HG03342 (cell line): ENCODE data around the gene CCSER2.
"Not testable (repeated sequence)": the region's sequence is repeated elsewhere in the genome, so short reads cannot be mapped to it uniquely, and the experiment has no call there.

Source experiments
- ATAC-seq: cut with Tn5 transposase; IDR thresholded peaks from one replicate; pipeline ENCODE4 v1.9.1; 2021; ENCODE audit warnings: mild to moderate bottlenecking, moderate library complexity; ENCODE audit not compliant: unreplicated experiment

Gene CCSER2

DNA sequence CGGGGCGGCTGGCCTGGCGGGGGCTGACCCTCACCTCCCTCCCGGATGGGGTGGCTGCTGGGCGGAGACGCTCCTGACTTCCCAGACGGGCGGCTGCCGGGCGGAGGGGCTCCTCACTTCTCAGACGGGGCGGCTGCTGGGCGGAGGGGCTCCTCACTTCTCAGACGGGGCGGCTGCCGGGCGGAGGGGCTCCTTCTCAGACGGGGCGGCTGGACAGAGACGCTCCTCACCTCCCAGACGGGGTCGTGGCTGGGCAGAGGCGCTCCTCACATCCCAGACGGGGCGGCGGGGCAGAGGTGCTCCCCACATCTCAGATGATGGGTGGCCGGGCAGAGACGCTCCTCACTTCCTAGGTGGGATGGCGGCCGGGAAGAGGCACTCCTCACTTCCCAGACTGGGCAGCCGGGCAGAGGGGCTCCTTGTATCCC lies 19.2 kb downstream of the CCSER2 start:
- ATAC-seq: not testable (repeated sequence)

DNA sequence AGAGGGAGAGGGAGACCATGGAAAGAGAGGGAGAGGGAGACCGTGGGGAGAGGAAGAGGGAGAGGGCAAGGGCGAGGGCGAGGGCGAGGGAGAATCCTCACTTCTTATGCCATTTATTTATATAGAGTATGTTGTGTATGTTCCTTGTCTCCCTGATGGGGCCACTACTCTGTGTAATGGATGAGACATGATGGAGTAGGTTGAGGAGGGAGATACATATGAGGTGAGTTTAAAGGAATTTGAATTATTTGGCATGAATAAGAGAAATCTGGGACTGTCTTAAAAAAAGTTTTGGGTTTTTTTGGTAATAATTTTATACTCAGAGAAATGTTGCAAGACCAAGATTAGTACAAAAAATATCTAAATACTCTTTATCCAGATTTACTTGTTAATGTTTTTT lies 20.1 kb downstream of the CCSER2 start:
- no peak for ATAC-seq

DNA sequence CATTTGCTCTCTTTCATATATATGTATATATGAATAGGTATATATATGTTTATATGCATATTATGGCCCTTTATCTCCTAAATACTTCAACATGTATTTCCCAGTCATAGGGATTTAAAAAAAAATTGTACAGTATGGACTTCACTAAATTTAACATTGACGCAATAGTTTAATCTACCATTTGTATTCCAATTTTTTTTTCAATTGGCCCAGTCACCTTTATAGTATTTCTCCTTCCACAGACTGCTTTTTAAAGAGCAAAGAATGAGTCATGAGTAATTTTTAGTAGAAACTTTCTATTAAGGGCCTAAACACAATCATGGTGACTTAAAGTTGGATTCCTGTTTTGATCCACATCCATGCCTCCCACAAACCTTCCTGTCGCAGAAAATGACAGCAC lies 20.5 kb downstream of the CCSER2 start:
- ATAC-seq: no peak

DNA sequence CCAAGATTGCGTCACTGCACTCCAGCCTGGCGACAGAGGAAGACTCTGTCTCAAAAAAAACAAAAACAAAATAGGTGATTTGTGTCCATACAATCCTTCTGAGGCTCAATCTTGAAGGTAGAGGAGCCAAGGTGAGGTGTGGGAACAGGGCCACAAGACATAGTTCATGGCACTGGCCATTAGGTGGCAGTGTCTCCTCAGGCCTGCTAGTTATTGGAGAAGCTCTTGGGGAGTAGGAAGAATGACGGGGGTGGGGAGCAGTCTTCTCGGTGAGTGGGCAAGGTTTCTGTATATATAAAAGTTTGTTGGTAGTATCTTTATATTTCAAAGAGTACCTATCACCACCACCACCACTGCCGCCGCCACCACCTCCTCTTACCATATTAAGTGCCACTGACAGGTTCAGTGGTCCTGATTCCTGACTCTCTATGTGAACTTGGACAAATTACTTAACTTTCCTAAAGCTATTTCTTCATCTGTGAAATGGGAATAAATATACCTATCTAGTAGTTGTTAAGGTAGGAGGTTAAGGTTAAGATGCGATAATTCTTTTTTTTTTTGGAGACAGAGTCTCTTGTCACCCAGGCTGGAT lies 24.0 kb downstream of the CCSER2 start:
- ATAC-seq: peak; percentile 99

DNA sequence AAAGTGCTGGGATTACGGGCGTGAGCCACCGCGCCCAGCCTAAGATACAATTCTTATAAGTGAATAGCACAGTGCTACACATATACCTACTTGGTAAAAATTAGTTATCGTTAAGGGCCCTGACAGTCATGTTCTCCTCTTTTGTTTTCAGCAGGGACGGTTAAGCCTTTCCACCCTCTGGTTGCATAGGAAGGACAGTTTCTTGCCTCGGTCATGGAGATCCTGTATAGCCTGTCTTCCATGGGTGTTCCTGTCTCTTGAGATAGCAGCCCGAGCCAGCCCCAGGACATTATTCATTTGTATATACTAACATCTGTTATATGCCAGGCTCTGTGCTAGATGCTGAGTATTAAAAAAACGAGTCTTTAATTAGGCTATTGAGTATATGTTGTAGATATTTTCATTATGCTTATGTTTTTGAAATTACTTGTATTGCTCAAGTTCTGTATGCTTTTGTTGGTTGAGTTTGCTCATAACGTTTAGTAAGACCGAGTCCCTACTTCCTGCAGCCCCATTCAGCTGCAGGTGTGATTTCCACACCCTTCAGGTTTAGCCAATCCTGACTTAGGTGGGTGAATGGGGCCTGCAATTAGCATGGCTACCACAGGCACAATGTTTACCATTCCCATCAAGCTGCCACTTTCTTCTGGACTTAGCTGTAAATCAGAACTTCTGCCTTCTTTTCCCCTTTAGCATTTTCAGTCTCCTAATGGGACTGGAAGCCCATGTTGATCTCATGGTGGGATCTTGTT lies 24.8 kb downstream of the CCSER2 start:
- no peak for ATAC-seq

DNA sequence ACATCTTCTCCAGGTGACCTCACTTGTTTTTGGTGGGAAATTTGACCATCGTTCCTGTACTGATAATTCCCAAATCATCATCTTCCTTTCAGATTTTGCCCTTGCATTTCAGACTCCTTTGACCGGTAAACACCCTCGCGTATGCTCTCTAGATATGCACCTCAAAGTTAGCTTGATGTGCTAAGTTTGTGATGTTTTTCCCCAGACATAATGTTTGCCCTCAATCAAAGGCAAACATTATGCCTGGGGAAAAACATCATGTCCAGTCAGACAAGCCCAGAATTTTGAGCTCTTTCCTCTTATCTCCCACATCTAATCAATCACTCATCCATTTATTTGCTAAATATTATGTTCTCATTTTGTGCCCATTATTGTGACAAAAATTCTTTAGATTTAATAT lies 26.2 kb downstream of the CCSER2 start:
- no peak for ATAC-seq

DNA sequence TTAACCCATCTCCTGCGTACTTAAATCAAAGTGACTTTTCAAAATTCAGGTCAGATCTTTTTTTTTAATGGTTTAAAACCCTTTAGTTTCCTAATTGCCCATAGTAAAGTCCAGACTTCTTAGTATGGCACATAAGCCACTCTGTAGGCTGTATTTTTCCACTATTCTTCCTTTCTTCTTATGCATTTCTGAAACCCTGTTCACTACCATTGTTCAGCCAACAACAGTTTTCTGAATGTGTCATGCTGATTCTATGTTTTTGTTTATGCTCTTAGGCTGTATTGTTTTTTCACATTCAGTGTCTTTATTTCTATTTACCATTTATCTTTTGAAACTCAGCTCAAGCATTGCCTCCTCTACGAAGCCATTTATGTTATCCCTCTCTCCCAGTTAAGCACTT lies 26.7 kb downstream of the CCSER2 start:
- ATAC-seq: no peak

DNA sequence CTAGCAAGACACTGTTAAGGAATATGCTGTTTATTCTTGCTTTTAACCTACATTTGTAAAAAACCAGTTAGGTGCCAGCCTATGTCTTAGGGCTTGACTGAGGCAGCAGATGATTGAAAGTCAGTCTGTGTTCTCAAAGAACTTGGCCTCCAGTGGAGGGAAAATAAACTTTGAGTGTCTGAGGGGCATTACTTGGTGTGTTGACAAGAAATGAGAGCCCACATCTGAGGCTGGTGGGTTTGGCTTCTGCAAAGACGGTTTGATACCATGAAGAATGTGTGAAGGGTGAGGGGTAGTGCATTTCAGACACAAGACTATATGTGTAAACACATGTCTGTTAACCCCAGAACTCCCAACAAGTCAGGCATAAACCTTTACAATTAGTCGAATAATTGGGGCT lies 28.5 kb downstream of the CCSER2 start:
- no peak for ATAC-seq

DNA sequence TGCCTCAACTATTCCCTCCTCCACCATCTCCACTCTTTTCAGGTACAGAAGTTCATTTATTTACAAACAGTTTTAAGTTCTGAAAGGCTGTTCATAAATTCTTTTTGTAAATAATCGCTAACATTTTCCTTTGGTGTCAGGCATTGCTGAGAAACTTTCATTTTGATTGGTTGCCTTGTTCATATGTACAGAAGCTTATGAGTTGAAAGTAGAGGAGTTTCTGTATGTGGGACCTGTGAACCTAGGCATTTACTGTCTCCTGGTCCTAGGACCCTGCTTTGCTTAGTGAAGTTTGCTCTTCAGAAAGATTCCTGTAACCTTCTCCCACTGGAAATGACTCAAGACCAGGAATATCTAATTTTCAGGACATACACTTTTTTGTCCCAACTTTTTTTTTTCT lies 30.4 kb downstream of the CCSER2 start:
- ATAC-seq: no peak

DNA sequence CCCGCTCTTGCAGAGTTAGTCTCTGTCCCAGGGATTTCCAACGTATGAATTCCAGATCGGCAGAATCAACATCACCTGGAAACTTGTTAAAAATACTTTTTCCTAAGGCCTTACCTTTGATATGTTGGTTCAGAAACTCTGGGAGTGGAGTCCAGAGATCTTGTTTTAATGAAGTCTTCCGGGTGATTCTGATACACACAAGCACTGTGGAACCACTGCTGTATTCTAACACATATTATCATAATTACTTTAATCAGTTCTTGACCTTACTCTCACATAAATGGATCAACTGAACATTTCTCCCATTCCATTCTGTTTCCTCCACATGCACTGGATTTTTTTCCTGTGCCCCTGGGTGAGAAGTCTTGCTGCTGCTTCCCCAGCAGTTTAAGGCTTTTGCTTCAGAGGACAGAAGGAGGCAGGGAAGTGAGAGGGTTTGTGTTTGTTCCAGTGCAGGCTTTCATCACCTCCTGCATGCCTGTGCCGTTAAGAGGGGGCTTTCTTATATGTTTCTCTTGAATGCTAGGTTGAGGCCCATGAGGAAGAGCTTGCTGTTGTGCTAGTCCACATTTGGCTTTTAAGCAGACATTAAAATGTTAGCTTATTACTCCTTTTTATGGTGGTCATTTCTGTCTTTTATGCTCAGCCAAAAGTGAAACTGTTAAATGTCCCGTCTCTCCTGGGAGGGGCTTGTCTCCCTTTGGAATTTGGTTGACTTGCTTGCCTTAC lies 32.4 kb downstream of the CCSER2 start:
- ATAC-seq: no peak

DNA sequence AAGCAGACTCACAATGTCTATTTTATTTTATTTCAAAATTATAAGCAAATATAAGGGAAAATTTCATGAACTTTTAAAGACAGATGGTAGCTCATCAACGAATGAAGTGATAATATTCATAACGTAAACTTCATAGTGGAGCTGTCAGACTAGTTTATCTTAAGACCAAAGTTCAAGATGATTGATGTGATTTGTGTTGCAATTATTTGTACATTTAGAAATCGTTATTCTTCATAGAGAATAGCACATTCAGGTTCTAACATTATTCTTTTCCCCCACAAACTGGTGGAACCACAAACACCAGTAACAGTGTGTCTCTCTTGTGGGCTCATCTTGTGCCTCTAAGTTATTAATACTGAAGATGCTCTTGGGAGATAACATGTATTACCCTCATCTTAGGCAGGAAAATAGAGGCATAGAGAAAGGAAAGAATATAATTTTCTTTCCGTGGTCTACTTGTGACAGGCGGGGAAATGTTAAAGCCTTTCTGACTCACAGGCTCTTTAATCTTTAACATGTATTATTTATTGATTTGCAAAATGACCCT lies 37.0 kb downstream of the CCSER2 start:
- no peak for ATAC-seq

DNA sequence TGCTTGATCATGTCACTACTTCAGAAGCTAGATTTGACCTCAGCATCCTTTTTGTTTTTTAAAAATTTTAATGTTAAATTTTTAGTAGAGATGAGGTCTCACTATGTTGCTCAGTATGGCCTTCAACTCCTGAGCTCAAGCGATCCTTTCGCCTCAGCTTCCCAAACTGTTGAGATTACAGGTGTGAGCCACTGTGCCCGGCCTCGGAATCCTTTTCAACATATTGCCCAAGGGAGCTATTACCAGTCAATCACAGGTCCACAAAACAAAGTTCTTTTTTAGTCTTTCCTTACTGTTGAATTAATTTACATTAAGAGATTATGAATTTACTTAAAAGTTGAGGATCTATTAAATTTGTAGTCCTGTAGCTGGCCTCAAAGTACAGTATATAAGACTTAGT lies 37.7 kb downstream of the CCSER2 start:
- ATAC-seq: no peak

DNA sequence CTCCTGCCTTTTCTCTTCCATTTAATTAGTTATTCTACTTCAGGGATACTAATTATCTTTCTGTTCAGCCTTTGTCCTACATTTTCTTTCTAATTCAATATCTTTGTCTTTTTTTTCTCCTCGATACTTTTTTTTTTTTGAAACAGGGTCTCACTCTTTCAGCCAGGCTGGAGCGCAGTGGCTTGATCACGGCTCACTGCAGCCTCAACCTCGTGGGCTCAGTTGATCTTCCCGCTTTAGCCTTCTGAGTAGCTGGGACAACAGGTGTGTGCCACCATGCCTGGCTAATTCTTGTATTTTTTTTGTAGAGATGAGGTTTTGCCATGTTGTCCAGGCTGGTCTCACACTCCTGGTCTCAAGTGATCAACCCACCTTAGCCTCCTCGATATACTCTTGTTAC lies 38.9 kb downstream of the CCSER2 start:
- no peak for ATAC-seq

DNA sequence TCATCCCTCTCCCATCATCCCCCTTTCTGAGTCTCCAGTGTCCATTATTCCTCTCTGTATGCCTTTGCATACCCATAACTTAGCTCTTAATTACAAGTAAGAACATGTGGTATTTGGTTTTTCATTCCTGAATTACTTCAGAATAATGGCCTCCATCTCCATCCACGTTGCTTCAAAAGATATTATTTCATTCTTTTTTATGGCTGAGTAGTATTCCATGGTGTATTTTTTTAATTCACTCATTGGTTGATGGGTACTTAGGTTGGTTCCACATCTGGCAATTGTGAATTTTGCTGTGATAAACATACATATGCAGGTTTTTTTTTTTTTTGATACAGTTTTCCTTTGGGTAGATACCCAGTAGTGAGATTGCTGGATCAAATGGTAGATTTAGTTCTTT lies 40.4 kb downstream of the CCSER2 start:
- ATAC-seq: no peak

DNA sequence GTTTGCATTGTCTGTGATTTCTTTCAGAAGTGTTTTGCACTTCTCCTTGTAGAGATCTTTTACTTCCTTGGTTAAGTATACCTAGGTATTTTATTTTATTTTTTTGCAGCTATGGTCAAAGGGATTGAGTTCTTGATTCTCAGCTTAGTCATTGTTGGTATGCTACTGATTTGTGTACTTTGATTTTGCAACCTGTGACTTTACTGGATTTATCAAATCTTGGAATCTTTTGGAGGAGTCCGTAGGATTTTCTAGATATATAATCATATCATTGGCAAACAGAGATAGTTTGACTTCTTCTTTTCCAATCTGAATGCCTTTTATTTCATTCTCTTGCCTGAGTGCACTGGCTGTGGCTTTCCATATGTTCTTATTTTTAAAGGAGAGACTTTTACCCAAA lies 41.9 kb downstream of the CCSER2 start:
- no peak for ATAC-seq

DNA sequence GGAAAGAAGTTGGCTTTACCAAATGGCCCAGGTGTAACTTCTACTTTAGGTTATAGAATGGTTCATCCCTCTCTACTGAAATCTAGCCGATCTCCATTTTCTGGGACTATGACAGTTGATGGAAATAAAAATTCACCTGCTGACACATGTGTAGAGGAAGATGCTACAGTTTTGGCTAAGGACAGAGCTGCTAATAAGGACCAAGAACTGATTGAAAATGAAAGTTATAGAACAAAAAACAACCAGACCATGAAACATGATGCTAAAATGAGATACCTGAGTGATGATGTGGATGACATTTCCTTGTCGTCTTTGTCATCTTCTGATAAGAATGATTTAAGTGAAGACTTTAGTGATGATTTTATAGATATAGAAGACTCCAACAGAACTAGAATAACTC lies 43.6 kb downstream of the CCSER2 start:
- no peak for ATAC-seq

DNA sequence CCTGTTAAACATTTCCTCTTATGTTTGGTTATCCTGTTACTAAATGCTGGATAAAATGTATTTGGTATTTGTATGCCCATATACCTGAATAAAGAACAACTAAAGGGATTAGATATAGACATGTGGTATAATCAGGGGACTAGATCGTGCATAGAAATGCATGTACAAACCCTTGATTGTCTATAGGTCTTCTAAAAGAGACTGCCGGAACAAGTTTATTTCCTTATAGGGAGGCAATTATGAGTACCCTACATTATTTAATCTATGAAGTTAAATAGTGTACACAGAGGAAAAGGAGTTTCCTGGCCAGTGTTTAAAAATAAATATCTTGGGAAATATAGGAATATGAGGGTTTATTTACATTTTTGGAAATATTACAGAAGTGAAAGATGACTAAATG lies 44.6 kb downstream of the CCSER2 start:
- ATAC-seq: no peak

DNA sequence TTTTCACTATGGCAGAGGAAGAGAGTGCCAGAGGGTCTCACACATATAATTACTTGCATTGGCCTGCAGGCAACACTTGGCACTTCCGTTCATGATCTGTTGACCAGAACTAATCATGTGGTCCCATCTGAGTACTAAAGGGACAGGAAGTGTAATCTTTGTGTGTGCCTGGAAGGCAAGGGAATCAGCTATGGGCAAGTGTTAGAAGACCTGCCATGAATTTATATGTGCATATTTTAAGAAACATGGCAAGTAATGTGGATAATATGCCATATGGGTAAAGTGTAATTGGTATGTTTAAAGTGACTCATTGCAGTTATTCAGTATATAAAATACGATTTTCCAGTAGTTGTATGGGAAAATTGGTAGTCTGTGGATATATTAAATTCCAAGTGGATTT lies 46.1 kb downstream of the CCSER2 start:
- no peak for ATAC-seq

DNA sequence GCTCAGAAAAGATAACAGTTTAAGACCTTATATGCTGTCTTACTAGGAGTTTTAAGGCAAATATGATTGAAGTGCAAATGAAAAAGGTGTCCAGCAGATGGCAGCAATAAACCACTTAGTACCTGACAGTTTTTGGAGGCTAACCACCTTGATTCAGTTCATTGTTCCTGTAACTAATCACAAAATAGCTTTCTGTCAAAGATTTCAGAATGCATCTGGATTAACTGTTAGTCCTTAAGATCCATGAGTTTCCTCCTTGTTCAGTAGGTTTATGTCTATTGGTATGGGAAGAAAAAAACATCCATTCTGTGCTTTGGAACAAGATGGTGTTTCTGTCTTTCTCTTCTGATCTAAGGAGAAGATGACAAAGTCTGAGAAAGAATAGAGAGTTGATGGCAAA lies 46.6 kb downstream of the CCSER2 start:
- peak; percentile 81 for ATAC-seq

DNA sequence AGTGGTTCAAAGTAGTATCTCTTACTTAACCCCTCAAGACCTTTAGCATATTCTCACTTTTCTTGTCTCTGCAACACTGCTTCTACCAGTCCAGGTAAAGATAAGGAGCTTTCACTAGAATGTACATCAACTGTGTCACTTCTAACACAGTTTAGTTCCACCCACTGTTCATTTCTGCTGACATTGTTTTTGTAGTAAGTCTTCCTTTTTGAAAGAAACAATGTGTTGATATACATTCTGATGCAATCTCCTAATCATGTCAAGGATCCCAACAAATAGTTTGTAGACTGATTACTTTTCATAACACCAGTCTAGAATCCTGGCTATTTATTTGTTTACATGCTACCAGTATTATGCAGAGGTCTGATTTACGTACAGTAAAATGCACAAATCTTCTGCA lies 47.5 kb downstream of the CCSER2 start:
- ATAC-seq: no peak

DNA sequence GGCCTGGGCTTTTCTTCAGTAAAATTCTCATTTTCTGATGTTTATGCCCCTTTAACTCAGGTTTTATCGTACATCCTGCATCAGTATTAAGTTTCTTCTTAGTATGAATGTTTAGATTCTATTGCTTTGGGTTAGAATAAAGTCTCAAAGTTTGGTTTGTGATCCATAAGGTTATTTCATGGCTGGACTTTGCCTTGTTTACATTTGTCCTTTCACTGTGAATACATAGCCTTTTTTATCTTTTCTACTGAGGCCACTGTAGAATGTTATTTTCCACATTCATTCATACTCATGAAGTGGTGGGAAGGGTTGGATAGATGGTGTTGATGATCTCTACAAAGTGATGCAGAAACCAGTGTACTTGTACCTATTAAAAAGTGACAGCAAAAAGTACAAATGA lies 59.8 kb downstream of the CCSER2 start:
- no peak for ATAC-seq

DNA sequence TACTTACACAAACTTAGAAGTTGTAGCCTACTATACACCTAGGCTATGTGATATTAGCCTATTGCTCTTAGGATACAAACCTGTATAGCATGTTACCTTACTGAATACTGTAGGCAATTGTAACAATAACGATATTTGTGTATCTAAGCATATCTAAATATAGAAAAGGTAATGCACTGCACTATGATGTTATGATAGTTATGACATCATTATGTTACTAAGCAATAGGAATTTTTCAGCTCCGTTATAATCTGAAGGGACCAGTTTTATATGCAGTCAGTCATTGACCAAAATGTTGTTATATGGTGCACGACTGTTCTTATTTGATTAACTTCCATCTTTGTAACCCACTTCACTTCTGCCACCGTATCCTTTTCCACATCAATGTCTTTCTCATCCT lies 62.0 kb downstream of the CCSER2 start:
- no peak for ATAC-seq
